ENCODE results near the gene C1orf105.
"Not testable (repeated sequence)": the region's sequence is repeated elsewhere in the genome, so short reads cannot be mapped to it uniquely, and the experiment has no call there.

Gene C1orf105, protein sequence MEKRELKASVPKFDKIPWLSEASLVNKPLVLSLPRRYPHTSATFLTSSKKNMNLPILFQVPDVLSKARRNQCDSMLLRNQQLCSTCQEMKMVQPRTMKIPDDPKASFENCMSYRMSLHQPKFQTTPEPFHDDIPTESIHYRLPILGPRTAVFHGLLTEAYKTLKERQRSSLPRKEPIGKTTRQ

DNA sequence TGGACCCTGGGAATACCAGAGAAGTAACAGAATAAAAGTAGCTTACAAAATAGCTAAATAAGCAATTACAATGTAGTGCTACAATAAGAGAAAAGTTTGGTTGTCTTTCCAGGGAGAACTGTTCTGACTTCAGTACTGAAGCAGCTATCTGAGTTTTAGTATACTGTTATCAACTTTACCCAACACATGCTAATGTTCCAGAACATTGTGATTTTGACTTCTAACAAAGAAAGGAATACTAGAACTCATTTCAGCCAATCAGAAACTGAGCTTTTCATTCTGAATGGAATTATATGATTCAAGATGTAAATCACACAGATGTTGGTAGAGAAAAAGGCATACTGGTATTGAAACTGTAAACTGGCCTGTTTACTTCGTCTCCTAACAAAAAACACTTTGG is at the start of gene C1orf105:
C1orf105 (plus strand) TSS at position 301 of the 400 bp plus-strand sequence. CDS start 201 bp downstream, outside the sequence.
- Mint-ChIP-seq H3K9me3 (no peaks in the 10 kb centered on the region), H3K36me3 (ENCODE audit: low read depth) (peaks cover 2% of the 10 kb centered on the region), H3K4me3 (no peak within 1 kb of the TSS), H3K27ac (no peak within 1 kb of the TSS), H3K27me3 (ENCODE audit: low read depth) (peaks cover 4% of the 10 kb centered on the region), H3K4me1 (ENCODE audit: low read depth) (no peaks in the 10 kb centered on the region)

- not testable (repeated sequence) for H3K27me3 Mint-ChIP-seq (ENCODE audit: low read depth); H3K4me1 Mint-ChIP-seq (ENCODE audit: low read depth); H3K4me3 Mint-ChIP-seq; H3K27ac Mint-ChIP-seq
- peaks cover 26% of the 10 kb centered on the region for H3K9me3 Mint-ChIP-seq
- H3K36me3 Mint-ChIP-seq (ENCODE audit: low read depth) = peaks cover 12% of the 10 kb centered on the region
These were observed 48.8 kb upstream of the C1orf105 start for GRCh38 chr1:172371646-172372045.

DNA sequence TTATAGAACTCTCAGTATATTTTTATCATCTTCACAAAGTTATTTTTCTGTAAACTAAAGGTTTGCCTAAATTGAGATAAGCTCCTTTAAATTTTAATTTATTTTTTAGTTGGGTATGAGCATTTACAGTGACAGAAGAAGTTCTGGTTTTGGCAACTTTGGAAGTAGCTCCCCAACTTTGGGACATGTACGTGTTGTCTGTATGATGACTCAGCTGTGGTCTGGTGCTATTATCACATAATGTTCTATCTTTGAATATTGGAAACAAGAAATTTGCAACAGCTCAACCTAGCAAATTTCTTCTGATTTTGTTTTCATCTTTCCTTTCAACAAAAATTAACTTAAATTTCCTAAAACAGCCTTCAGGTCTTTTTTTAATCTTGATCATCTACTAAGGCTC is 46.6 kb upstream of the C1orf105 start:
- Mint-ChIP-seq H3K9me3 (peaks cover 3% of the 10 kb centered on the region), H3K4me1 (ENCODE audit: low read depth) (peaks cover 6% of the 10 kb centered on the region), H3K27me3 (ENCODE audit: low read depth) (no peaks in the 10 kb centered on the region), H3K36me3 (ENCODE audit: low read depth) (no peaks in the 10 kb centered on the region), H3K27ac (no peak overlapping the region), H3K4me3 (no peak overlapping the region)

GRCh38 chr1:172375211-172375631 is 45.3 kb upstream of the C1orf105 start:
- H3K27ac Mint-ChIP-seq = no peak overlapping the region
- H3K4me3 Mint-ChIP-seq = no peak overlapping the region
- H3K36me3 Mint-ChIP-seq (ENCODE audit: low read depth) = no peaks in the 10 kb centered on the region
- no peaks in the 10 kb centered on the region for H3K27me3 Mint-ChIP-seq (ENCODE audit: low read depth)
- H3K9me3 Mint-ChIP-seq = no peaks in the 10 kb centered on the region
- H3K4me1 Mint-ChIP-seq (ENCODE audit: low read depth) = peaks cover 6% of the 10 kb centered on the region

GRCh38 chr1:172376431-172376830 is 44.1 kb upstream of the C1orf105 start:
- no peaks in the 10 kb centered on the region for H3K36me3 Mint-ChIP-seq (ENCODE audit: low read depth)
- H3K9me3 Mint-ChIP-seq = no peaks in the 10 kb centered on the region
- H3K27ac Mint-ChIP-seq = no peak overlapping the region
- no peak overlapping the region for H3K4me3 Mint-ChIP-seq
- H3K4me1 Mint-ChIP-seq (ENCODE audit: low read depth) = peaks cover 15% of the 10 kb centered on the region
- no peaks in the 10 kb centered on the region for H3K27me3 Mint-ChIP-seq (ENCODE audit: low read depth)

DNA sequence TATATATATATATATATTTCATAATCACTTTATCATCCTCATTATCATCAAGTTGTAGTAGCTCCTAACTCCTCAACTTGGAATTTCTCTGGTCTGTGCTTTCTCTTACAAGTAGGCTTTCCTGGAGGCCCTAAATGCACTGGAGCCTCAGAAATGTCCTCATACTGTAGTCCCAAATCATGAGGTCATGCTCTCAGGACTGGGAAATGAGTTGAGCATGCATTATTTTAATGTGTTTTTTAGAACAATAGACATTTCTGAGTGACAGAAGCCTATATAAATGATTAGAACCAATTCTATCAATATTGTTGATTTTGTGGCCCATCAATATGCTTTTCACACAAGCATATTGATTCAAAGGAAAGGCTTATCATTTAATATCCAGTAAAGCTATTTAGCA is 42.9 kb upstream of the C1orf105 start:
- Mint-ChIP-seq H3K36me3 (ENCODE audit: low read depth) (no peaks in the 10 kb centered on the region), H3K4me1 (ENCODE audit: low read depth) (peaks cover 18% of the 10 kb centered on the region), H3K27me3 (ENCODE audit: low read depth) (no peaks in the 10 kb centered on the region), H3K4me3 (no peak overlapping the region), H3K9me3 (no peaks in the 10 kb centered on the region), H3K27ac (no peak overlapping the region)

DNA sequence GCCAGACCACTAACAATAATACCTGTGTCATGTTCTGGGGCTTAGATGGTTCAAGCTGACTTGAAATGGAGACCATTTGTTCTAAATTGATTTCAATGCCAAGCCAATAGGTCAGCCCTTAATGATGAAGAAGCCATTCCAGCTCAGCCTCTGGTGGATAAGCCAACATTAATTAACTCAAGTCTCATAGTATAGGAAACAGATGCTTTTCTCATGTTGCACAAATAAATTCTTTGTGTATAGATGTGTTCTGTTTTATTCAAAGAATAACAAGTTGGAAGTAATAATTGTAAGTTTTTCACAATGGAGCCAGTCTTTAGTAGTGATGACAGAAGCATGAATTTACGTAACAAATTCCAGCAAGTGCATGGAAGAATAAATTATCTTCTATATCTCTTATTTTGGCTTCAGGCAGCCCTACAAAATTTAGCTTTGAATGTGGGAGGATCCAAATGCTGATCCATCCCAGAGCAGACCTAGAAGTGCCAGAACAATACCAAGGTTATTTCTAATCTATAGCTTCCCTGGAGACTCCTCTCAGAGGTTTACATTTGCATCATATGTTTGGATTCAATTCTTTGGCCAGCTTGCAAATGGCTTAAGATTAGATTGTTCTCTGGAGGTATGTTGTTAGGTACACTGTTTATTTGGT is 42.2 kb upstream of the C1orf105 start:
- Mint-ChIP-seq H3K27ac (no peak overlapping the region), H3K9me3 (no peaks in the 10 kb centered on the region), H3K4me1 (ENCODE audit: low read depth) (peaks cover 18% of the 10 kb centered on the region), H3K36me3 (ENCODE audit: low read depth) (no peaks in the 10 kb centered on the region), H3K4me3 (no peak overlapping the region), H3K27me3 (ENCODE audit: low read depth) (no peaks in the 10 kb centered on the region)

- Mint-ChIP-seq H3K27ac (peak overlapping the region; percentile 83), H3K9me3 (no peaks in the 10 kb centered on the region), H3K4me3 (peak overlapping the region; percentile 64), H3K4me1 (ENCODE audit: low read depth) (peaks cover 13% of the 10 kb centered on the region), H3K27me3 (ENCODE audit: low read depth) (peaks cover 4% of the 10 kb centered on the region), H3K36me3 (ENCODE audit: low read depth) (peaks cover 1% of the 10 kb centered on the region)
These were observed 39.8 kb upstream of the C1orf105 start for GRCh38 chr1:172380441-172381244.

DNA sequence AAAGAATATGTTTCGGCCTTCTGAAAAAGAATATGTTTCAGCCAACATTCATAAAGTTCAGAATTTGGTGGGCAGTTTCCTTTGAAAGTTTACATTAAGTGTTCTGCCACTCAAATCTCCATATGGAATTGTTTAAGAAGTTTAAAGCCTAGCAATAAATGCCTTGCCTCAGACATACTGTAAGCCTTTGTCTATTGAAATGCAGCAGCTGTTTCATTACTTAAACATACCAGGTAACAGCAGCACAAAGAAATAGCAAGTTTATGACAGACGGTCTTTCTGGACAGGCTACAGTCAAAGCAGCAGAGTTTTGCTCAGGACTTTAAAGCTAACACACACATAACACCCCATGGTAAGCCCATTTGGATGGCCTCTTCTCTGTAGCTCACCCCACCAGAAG is 38.5 kb upstream of the C1orf105 start:
- peaks cover 1% of the 10 kb centered on the region for H3K36me3 Mint-ChIP-seq (ENCODE audit: low read depth)
- no peaks in the 10 kb centered on the region for H3K9me3 Mint-ChIP-seq
- H3K4me1 Mint-ChIP-seq (ENCODE audit: low read depth) = peaks cover 13% of the 10 kb centered on the region
- peaks cover 4% of the 10 kb centered on the region for H3K27me3 Mint-ChIP-seq (ENCODE audit: low read depth)
- H3K4me3 Mint-ChIP-seq = no peak overlapping the region
- peak overlapping the region; percentile 39 for H3K27ac Mint-ChIP-seq

DNA sequence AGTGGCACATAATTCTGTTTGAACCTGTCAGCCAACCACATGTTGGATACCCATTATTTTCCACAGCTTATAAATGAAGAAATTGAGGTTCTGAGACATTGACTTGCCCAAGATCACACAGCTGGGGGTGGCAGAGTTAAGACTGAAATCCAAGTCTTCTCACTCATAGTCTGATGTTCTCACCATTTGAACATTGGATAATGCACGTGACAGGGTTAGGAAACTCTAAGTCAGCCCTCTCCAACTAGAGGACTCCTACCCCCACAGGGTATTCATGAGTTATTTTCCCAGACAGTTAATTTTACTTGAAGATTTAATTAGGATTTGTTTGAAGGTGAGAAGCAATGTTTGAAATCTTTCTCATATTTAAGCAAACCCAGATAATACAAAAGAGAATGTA is 38.1 kb upstream of the C1orf105 start:
- no peak overlapping the region for H3K4me3 Mint-ChIP-seq
- H3K4me1 Mint-ChIP-seq (ENCODE audit: low read depth) = peaks cover 13% of the 10 kb centered on the region
- H3K36me3 Mint-ChIP-seq (ENCODE audit: low read depth) = peaks cover 1% of the 10 kb centered on the region
- peaks cover 4% of the 10 kb centered on the region for H3K27me3 Mint-ChIP-seq (ENCODE audit: low read depth)
- no peaks in the 10 kb centered on the region for H3K9me3 Mint-ChIP-seq
- H3K27ac Mint-ChIP-seq = no peak overlapping the region

DNA sequence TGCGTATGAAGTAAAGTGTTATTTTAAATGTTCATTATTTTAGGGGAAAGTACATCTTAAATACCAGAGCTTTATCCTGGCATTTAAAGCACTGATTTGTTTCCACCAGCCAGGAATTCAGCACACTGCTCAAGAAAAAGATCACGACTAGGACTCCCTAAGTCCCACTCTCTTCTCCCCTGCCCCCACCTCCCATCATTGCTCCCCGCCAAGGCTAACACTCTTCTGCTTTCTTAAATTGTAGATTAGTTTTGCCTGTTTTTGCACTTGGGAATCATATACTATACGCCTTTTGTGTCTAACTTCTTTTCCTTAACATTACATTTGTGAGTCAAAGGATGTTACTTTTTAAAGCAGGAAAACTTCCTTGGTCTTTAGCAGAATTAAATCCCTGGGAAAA is 37.5 kb upstream of the C1orf105 start:
- Mint-ChIP-seq H3K4me1 (ENCODE audit: low read depth) (peaks cover 13% of the 10 kb centered on the region), H3K27ac (no peak overlapping the region)

GRCh38 chr1:172383536-172383935 is 36.9 kb upstream of the C1orf105 start:
- Mint-ChIP-seq H3K9me3 (no peaks in the 10 kb centered on the region), H3K36me3 (ENCODE audit: low read depth) (peaks cover 1% of the 10 kb centered on the region), H3K4me1 (ENCODE audit: low read depth) (peaks cover 13% of the 10 kb centered on the region), H3K4me3 (no peak overlapping the region), H3K27me3 (ENCODE audit: low read depth) (peaks cover 4% of the 10 kb centered on the region), H3K27ac (no peak overlapping the region)

More for the DNA sequence above, 37.5 kb upstream of the C1orf105 start:
- peaks cover 1% of the 10 kb centered on the region for H3K36me3 Mint-ChIP-seq (ENCODE audit: low read depth)
- no peaks in the 10 kb centered on the region for H3K9me3 Mint-ChIP-seq
- peaks cover 4% of the 10 kb centered on the region for H3K27me3 Mint-ChIP-seq (ENCODE audit: low read depth)
- H3K4me3 Mint-ChIP-seq = no peak overlapping the region

- H3K36me3 Mint-ChIP-seq (ENCODE audit: low read depth) = peaks cover 1% of the 10 kb centered on the region
- no peak overlapping the region for H3K27ac Mint-ChIP-seq
- H3K9me3 Mint-ChIP-seq = no peaks in the 10 kb centered on the region
These were observed 35.8 kb upstream of the C1orf105 start for GRCh38 chr1:172384656-172385055.

DNA sequence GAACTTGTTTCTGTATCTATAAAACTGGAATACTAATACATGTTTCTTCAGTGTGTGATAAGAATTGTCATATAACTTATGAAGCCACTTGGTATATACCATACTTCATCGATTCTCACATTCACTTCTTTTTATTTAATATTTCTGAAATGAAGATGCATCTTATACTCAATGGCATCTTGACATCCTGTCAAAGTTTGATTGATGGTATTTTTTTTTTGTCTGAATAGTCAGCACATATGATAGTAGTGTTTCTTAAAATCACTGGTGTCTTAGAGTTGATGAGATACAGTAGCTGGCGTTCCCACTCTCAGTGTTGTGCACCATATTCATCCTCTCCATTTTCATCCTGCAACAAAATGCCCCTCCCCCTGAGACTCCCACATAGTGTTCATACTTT is 34.4 kb upstream of the C1orf105 start:
- peaks cover 4% of the 10 kb centered on the region for H3K4me1 Mint-ChIP-seq (ENCODE audit: low read depth)
- H3K4me3 Mint-ChIP-seq = no peak overlapping the region
- H3K9me3 Mint-ChIP-seq = no peaks in the 10 kb centered on the region
- H3K27me3 Mint-ChIP-seq (ENCODE audit: low read depth) = peaks cover 14% of the 10 kb centered on the region
- H3K36me3 Mint-ChIP-seq (ENCODE audit: low read depth) = peaks cover 2% of the 10 kb centered on the region
- H3K27ac Mint-ChIP-seq = no peak overlapping the region

More at GRCh38 chr1:172384656-172385055, 35.8 kb upstream of the C1orf105 start:
- H3K4me1 Mint-ChIP-seq (ENCODE audit: low read depth) = peaks cover 13% of the 10 kb centered on the region
- H3K4me3 Mint-ChIP-seq = no peak overlapping the region
- H3K27me3 Mint-ChIP-seq (ENCODE audit: low read depth) = peaks cover 5% of the 10 kb centered on the region

GRCh38 chr1:172388490-172388889 is 32.0 kb upstream of the C1orf105 start:
- Mint-ChIP-seq H3K4me1 (ENCODE audit: low read depth) (peaks cover 9% of the 10 kb centered on the region), H3K9me3 (no peaks in the 10 kb centered on the region), H3K36me3 (ENCODE audit: low read depth) (peaks cover 5% of the 10 kb centered on the region), H3K27me3 (ENCODE audit: low read depth) (peaks cover 32% of the 10 kb centered on the region), H3K4me3 (no peak overlapping the region), H3K27ac (no peak overlapping the region)
